Measurements from ENCODE around the gene COQ8A. TPM values are rescaled to one million over a fixed set of nuclear protein-coding genes. Genes with fewer than 3 reads are reported as not detected.

Gene COQ8A
- total RNA-seq, 1 donor from 2014 or later: 41.9 TPM

DNA sequence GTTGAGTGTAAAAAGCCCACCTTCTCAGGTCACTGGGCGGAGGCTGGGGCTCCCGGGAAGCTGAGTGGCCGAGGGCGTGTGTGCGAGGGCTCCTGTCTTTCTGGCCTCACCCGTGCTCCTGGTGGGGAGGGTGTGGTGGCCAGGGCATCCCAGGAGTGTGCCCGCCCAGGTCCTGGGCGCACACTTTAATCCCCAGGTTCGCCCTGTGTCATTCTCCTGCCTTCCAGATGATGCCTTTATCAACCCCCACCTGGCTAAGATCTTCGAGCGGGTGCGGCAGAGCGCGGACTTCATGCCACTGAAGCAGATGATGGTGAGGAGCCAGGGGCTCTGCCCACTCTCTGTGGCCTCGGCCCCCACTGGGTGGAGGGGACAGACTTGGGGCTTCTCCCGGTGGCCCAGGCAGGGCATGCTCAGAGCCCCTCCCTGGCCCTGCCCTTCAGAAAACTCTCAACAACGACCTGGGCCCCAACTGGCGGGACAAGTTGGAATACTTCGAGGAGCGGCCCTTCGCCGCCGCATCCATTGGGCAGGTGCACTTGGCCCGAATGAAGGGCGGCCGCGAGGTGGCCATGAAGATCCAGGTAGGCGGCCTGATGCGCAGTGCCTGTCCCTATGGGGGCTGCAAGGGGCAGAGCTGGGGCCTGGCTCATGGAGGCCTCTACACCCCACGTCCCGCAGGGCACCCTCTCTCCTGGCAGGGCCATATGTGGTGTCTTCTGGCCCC, 42.5 kb downstream of the COQ8A start:
- Mint-ChIP-seq H3K4me3 (ENCODE audit: unreplicated experiment) (no peak overlapping the region), H3K27me3 (ENCODE audit: unreplicated experiment) (peaks cover 11% of the 10 kb centered on the region), H3K27ac (ENCODE audit: unreplicated experiment) (no peak overlapping the region), H3K9me3 (ENCODE audit: unreplicated experiment) (peaks cover 5% of the 10 kb centered on the region), H3K36me3 (ENCODE audit: unreplicated experiment) (peaks cover 8% of the 10 kb centered on the region), H3K4me1 (ENCODE audit: low read depth, unreplicated experiment) (peaks cover 17% of the 10 kb centered on the region)
- DNase-seq: no peak
- TF ChIP-seq, protein P1, sequence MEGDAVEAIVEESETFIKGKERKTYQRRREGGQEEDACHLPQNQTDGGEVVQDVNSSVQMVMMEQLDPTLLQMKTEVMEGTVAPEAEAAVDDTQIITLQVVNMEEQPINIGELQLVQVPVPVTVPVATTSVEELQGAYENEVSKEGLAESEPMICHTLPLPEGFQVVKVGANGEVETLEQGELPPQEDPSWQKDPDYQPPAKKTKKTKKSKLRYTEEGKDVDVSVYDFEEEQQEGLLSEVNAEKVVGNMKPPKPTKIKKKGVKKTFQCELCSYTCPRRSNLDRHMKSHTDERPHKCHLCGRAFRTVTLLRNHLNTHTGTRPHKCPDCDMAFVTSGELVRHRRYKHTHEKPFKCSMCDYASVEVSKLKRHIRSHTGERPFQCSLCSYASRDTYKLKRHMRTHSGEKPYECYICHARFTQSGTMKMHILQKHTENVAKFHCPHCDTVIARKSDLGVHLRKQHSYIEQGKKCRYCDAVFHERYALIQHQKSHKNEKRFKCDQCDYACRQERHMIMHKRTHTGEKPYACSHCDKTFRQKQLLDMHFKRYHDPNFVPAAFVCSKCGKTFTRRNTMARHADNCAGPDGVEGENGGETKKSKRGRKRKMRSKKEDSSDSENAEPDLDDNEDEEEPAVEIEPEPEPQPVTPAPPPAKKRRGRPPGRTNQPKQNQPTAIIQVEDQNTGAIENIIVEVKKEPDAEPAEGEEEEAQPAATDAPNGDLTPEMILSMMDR (IDR thresholded peaks at IDR 0.05; ENCODE audit: partially characterized antibody, unreplicated experiment): no peak

DNA sequence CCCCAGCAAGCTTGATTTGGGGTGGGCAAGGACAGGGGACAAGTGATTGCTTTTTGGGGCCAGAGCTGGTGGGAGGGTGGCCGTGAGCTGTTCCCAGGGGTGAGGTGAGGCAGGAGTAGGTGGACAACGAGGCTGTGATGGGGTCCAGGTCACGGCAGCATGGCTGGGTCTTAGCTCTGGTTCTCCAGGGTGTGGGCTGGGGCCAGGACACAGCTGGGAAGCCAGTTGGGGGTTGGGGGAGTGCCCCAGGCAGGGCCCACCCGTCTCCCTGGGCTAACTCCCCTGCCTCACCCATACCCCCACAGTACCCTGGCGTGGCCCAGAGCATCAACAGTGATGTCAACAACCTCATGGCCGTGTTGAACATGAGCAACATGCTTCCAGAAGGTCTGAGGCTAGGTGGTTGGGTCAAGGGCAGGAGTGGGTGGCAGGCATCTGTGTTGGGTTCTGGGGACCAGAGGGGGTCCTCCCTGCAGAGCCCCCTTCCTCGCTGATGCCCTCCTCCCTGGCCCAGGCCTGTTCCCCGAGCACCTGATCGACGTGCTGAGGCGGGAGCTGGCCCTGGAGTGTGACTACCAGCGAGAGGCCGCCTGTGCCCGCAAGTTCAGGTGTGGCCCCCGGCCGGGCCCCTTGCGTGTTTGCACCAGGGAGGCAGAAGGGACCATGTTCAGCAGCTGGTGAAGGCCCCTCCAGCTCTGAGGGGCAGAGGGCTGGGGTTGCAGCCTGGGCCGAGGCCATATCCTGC, 43.3 kb downstream of the COQ8A start:
- Mint-ChIP-seq H3K27ac (ENCODE audit: unreplicated experiment) (no peak overlapping the region), H3K27me3 (ENCODE audit: unreplicated experiment) (peaks cover 11% of the 10 kb centered on the region), H3K9me3 (ENCODE audit: unreplicated experiment) (peaks cover 5% of the 10 kb centered on the region), H3K4me3 (ENCODE audit: unreplicated experiment) (no peak overlapping the region), H3K4me1 (ENCODE audit: low read depth, unreplicated experiment) (peaks cover 17% of the 10 kb centered on the region), H3K36me3 (ENCODE audit: unreplicated experiment) (peaks cover 8% of the 10 kb centered on the region)
- no peak for DNase-seq
- TF ChIP-seq, protein P1 (IDR thresholded peaks at IDR 0.05; ENCODE audit: partially characterized antibody, unreplicated experiment): no peak

DNA sequence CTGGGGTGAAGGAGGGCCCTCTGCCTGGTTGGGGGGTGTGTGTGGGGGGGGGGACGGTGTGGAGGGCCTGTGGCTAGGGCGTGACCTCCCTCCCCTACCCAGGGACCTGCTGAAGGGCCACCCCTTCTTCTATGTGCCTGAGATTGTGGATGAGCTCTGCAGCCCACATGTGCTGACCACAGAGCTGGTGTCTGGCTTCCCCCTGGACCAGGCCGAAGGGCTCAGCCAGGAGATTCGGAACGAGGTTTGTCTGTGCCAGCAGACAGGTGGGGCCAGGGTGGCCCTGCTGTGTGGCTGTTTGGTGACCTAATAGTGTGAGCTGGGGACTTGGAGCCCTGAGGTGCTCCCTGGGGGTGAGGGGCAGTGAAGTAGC, 43.9 kb downstream of the COQ8A start:
- Mint-ChIP-seq H3K27me3 (ENCODE audit: unreplicated experiment) (peaks cover 9% of the 10 kb centered on the region), H3K9me3 (ENCODE audit: unreplicated experiment) (peaks cover 5% of the 10 kb centered on the region), H3K27ac (ENCODE audit: unreplicated experiment) (peak overlapping the region; percentile 45), H3K4me3 (ENCODE audit: unreplicated experiment) (no peak overlapping the region), H3K36me3 (ENCODE audit: unreplicated experiment) (peaks cover 8% of the 10 kb centered on the region), H3K4me1 (ENCODE audit: low read depth, unreplicated experiment) (peaks cover 17% of the 10 kb centered on the region)
- TF ChIP-seq, protein P1 (IDR thresholded peaks at IDR 0.05; ENCODE audit: partially characterized antibody, unreplicated experiment): no peak
- no peak for DNase-seq

DNA sequence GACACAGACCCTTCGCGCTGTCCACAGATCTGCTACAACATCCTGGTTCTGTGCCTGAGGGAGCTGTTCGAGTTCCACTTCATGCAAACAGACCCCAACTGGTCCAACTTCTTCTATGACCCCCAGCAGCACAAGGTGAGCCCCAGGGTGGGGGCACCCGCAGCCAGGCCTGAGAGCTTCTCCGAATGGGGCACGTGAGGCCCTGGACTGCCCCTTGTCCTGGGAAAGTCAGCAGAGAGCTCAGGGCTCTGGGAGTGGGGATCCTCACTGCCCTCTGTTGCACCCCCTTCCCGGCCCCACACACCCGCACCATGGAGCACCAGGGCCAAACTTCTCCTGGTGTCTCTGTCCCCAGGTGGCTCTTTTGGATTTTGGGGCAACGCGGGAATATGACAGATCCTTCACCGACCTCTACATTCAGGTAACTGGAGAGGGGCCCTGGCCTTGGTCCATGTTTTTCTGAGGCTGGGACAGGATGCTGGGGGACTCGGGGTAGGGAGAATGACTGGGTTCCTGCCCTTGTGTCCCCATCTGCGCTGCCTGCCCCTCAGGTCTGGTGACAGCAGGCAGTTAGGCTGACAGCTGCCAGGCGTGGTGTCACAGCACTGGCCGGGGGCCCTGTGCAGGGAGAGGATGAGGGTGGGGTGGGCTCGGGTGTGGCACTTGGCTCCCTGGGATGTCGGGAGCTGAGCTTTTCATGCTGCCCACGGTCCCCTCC, 44.6 kb downstream of the COQ8A start:
- DNase-seq: no peak
- H3K27ac Mint-ChIP-seq (ENCODE audit: unreplicated experiment): peak overlapping the region; percentile 68
- peaks cover 5% of the 10 kb centered on the region for H3K9me3 Mint-ChIP-seq (ENCODE audit: unreplicated experiment)
- TF ChIP-seq, protein P1 (IDR thresholded peaks at IDR 0.05; ENCODE audit: partially characterized antibody, unreplicated experiment): no peak
- H3K4me3 Mint-ChIP-seq (ENCODE audit: unreplicated experiment): no peak overlapping the region
- peaks cover 8% of the 10 kb centered on the region for H3K36me3 Mint-ChIP-seq (ENCODE audit: unreplicated experiment)
- H3K4me1 Mint-ChIP-seq (ENCODE audit: low read depth, unreplicated experiment): peaks cover 21% of the 10 kb centered on the region
- H3K27me3 Mint-ChIP-seq (ENCODE audit: unreplicated experiment): peaks cover 9% of the 10 kb centered on the region

Data from glutamatergic neuron (in vitro differentiated cells).